ENCODE data around the gene WWOX. TPM values are rescaled to one million over a fixed set of nuclear protein-coding genes. Genes with fewer than 3 reads are reported as not detected.

The WWOX gene
- total and polyA plus RNA-seq, 2 of the 4 experiments (the other 2 are of a cell fraction) = 2.7 to 5.4 TPM

DNA sequence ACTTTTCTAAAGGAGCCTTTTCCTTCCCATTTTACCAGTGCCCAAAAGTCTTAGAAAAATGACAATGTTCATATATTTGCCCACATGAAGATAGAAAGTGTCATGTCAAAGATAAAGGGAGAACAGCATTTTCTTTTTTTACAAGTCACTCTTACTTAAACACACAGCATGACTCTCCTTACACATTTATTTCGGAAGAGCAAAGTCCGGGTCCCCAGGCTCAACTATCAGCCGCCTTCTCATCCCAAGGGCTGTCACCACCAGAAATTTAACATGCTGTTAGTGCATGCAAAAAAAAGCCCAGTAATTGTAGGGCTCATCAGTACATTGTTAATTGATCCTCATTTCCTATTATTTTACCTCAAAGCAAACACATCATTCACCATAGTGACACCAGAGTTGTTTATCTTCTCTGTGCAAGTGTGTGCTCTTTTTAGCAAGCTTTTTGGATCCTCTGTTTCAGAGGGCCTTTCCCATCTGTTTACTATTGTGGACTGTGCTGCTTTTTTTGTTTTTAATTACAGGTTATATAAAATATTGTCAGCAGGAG lies 560.3 kb downstream of the WWOX start:
- Histone ChIP-seq H4K91ac (ENCODE audit: insufficient read depth, low read depth, low read length) (no peak overlapping the region), H3K56ac (ENCODE audit: extremely low read depth, insufficient read depth, low read length) (no peak overlapping the region), H2BK120ac (ENCODE audit: low read depth, low read length) (no peak overlapping the region), H3K23ac (ENCODE audit: low read depth, low read length) (no peak overlapping the region), H2BK15ac (ENCODE audit: low read depth, low read length) (no peak overlapping the region), H3K14ac (replicated peaks; ENCODE audit: low read depth, low read length) (no peak overlapping the region), H2BK20ac (ENCODE audit: low read depth, low read length) (no peak overlapping the region), H4K20me1 (ENCODE audit: insufficient read depth, low read length) (no peaks in the 10 kb centered on the region), H3K27me3 (ENCODE audit: control insufficient read depth, insufficient read depth, low read length) (no peaks in the 10 kb centered on the region), H2AFZ (replicated peaks; ENCODE audit: low read length, poor library complexity) (no peak overlapping the region), H4K8ac (ENCODE audit: low read depth in 2 of 2, low read length in 2 of 2) (no peak overlapping the region), H4K5ac (ENCODE audit: low read depth, low read length) (no peak overlapping the region), H2AK5ac (ENCODE audit: low read depth, low read length) (no peak overlapping the region), H3K36me3 (ENCODE audit: control insufficient read depth, insufficient read depth, low read length) (no peaks in the 10 kb centered on the region), H3K4me1 (ENCODE audit: control insufficient read depth, insufficient read depth, low read length) (no peaks in the 10 kb centered on the region), H3K9me1 (ENCODE audit: insufficient read depth, low read length) (no peaks in the 10 kb centered on the region), H3K9me3 (ENCODE audit: control insufficient read depth, insufficient read depth, low read length) (peaks cover 23% of the 10 kb centered on the region), H3K4ac (ENCODE audit: low read depth, low read length) (no peak overlapping the region), H3K4me3 (ENCODE audit: insufficient read depth, low read depth, low read length) (no peak overlapping the region), H3K27ac (ENCODE audit: insufficient read depth, low read length) (no peak overlapping the region), H2AK9ac (replicated peaks; ENCODE audit: low read depth, low read length, poor library complexity) (no peak overlapping the region), H2BK5ac (ENCODE audit: low read depth, low read length, poor library complexity, severe bottlenecking) (no peak overlapping the region), H3K18ac (ENCODE audit: low read depth, low read length) (no peak overlapping the region), H3K9ac (ENCODE audit: low read depth, low read length) (no peak overlapping the region), H3K79me1 (ENCODE audit: low read depth in 1 of 2, low read length in 2 of 2) (no peaks in the 10 kb centered on the region), H3K4me2 (ENCODE audit: low read depth, low read length) (no peak overlapping the region)
- in situ Hi-C loops (cut with MboI; ENCODE audit: low sequenced_read_pairs) = no loop called here
- no TSS peak for BruUV-seq (replicated peaks)
- dilution Hi-C loops (cut with HindIII; ENCODE audit: low sequenced_read_pairs, unreplicated experiment) = no loop called here
- 80% methylated on average over 1 of the region's 3 CpGs; no CpG with 5 or more reads in 1 of the 2 experiments for WGBS, 2 experiments (ENCODE audit: extremely low coverage in 2 of 2, insufficient read length in 1 of 2)
- TF ChIP-seq, protein P1, sequence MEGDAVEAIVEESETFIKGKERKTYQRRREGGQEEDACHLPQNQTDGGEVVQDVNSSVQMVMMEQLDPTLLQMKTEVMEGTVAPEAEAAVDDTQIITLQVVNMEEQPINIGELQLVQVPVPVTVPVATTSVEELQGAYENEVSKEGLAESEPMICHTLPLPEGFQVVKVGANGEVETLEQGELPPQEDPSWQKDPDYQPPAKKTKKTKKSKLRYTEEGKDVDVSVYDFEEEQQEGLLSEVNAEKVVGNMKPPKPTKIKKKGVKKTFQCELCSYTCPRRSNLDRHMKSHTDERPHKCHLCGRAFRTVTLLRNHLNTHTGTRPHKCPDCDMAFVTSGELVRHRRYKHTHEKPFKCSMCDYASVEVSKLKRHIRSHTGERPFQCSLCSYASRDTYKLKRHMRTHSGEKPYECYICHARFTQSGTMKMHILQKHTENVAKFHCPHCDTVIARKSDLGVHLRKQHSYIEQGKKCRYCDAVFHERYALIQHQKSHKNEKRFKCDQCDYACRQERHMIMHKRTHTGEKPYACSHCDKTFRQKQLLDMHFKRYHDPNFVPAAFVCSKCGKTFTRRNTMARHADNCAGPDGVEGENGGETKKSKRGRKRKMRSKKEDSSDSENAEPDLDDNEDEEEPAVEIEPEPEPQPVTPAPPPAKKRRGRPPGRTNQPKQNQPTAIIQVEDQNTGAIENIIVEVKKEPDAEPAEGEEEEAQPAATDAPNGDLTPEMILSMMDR (conservative IDR thresholded peaks at IDR 0.05; ENCODE audit: low read depth, low read length) = no peak
- no peak for TF ChIP-seq BHLHE40 (IDR thresholded peaks at IDR 0.05; ENCODE audit: low read depth, low read length)
- TF ChIP-seq MAFK (IDR thresholded peaks at IDR 0.05; ENCODE audit: low read depth, low read length) = no peak
- TF ChIP-seq NFE2L2 (IDR thresholded peaks at IDR 0.05; ENCODE audit: low read depth, low read length) = no peak
- no peak for TF ChIP-seq SMC3 (IDR thresholded peaks at IDR 0.05; ENCODE audit: low read depth, low read length)
- TF ChIP-seq POLR2A (IDR thresholded peaks at IDR 0.05; ENCODE audit: low read depth, low read length) = no peak
- no peak for TF ChIP-seq RCOR1 (IDR thresholded peaks at IDR 0.05; ENCODE audit: insufficient replicate concordance, low read length)
- no peak for ATAC-seq (ENCODE audit: low read depth)
- CTCF ChIA-PET = interaction anchor here (0.8 kb wide), 1 partner anchor 1072 kb away, joined by 4 read pairs; no protein-coding TSS in a partner anchor
- no peak for DNase-seq
- POLR2A ChIA-PET (ENCODE audit: unreplicated experiment) = no interaction called here
- intact Hi-C loops (cut with micrococcal nuclease) = no loop called here
